ENCODE measurements around the gene C1RL. TPM values are rescaled to one million over a fixed set of nuclear protein-coding genes. Genes with fewer than 3 reads are reported as not detected.

C1RL gene
- total RNA-seq, 1 donor from 2014 or later, result 19.2 TPM

- ChIA-PET POLR2A (interaction anchor here (0.7 to 0.8 kb wide), 2 partner anchors 15 to 223 kb away, joined by 3 to 8 read pairs; partner anchors contain the start of gene SPSB2), CTCF (interaction anchor here (0.7 to 1.3 kb wide), 2 partner anchors 12 to 64 kb away, joined by 3 read pairs; no protein-coding TSS in a partner anchor)
- H3K4me3 Mint-ChIP-seq, result no peak overlapping the region
- H3K27me3 Mint-ChIP-seq, result no peaks in the 10 kb centered on the region
- no peaks in the 10 kb centered on the region for H3K9me3 Mint-ChIP-seq
- ATAC-seq (ENCODE audit: low read depth) (no peak), DNase-seq (no peak)
- TF ChIP-seq CTCF (IDR thresholded peaks at IDR 0.05), result no peak
- intact Hi-C loops (cut with micrococcal nuclease), result no loop called here
- H3K27ac Mint-ChIP-seq, result no peak overlapping the region
- peaks cover 8% of the 10 kb centered on the region for H3K4me1 Mint-ChIP-seq
- peaks cover 7% of the 10 kb centered on the region for H3K36me3 Mint-ChIP-seq (ENCODE audit: low read depth)
These were observed 12.7 kb downstream of the C1RL start for GRCh38 chr12:7096006-7096932.

GRCh38 chr12:7093892-7094291 lies 15.1 kb downstream of the C1RL start:
- H3K36me3 Mint-ChIP-seq (ENCODE audit: low read depth), result peaks cover 4% of the 10 kb centered on the region
- ChIA-PET POLR2A (interaction anchor here (1.1 to 1.4 kb wide), 3 partner anchors 15 to 150 kb away, joined by 3 to 6 read pairs (median 3); partner anchors contain the start of genes C12orf57, C1RL, LPCAT3 and RNU7-1), CTCF (interaction anchor here (1.0 to 2.2 kb wide), 6 partner anchors 9 to 224 kb away, joined by 4 to 7 read pairs (median 6); partner anchors contain the start of genes C12orf57 and RNU7-1)
- H3K9me3 Mint-ChIP-seq, result no peaks in the 10 kb centered on the region
- no peak overlapping the region for H3K4me3 Mint-ChIP-seq
- intact Hi-C loops (cut with micrococcal nuclease), result no loop called here
- peaks cover 8% of the 10 kb centered on the region for H3K4me1 Mint-ChIP-seq
- no peak overlapping the region for H3K27ac Mint-ChIP-seq
- no peaks in the 10 kb centered on the region for H3K27me3 Mint-ChIP-seq
- TF ChIP-seq CTCF (IDR thresholded peaks at IDR 0.05), result no peak
- ATAC-seq (ENCODE audit: low read depth) (no peak), DNase-seq (no peak)

DNA sequence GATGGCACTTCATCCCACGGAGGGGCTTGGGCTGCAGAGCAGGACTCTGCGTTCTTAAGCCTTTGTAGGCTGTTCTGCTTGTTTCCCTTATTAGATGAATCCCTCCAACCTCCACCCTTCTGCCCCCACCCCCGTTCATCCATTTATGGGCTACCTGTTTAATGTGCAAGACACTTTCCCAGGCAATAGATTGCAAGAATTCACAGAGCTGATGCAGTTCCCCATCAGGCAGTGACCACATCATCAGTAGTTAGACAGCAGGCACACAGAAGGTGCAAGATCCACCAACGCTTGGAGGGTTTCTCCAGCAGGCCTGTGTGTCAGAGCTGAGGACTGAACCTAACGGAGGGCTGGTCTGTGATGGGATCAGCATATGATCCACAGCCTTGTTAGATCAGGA lies 15.5 kb downstream of the C1RL start:
- no peak for TF ChIP-seq CTCF (IDR thresholded peaks at IDR 0.05)

GRCh38 chr12:7092986-7093460 lies 16.0 kb downstream of the C1RL start:
- ChIA-PET POLR2A (interaction anchor here (1.1 to 1.4 kb wide), 2 partner anchors 75 to 149 kb away, joined by 3 to 6 read pairs; partner anchors contain the start of genes C12orf57, LPCAT3 and RNU7-1), CTCF (interaction anchor here (1.0 to 2.2 kb wide), 6 partner anchors 10 to 223 kb away, joined by 4 to 7 read pairs (median 6); partner anchors contain the start of genes C12orf57 and RNU7-1)
- Mint-ChIP-seq H3K27ac (no peak overlapping the region), H3K4me1 (peaks cover 8% of the 10 kb centered on the region), H3K4me3 (no peak overlapping the region), H3K27me3 (no peaks in the 10 kb centered on the region), H3K36me3 (ENCODE audit: low read depth) (peaks cover 2% of the 10 kb centered on the region), H3K9me3 (no peaks in the 10 kb centered on the region)
- ATAC-seq (ENCODE audit: low read depth) (no peak), DNase-seq (no peak)
- intact Hi-C loops (cut with micrococcal nuclease), result loop anchor here (1.0 kb wide), 6 partner anchors 15 to 224 kb away; partner anchors contain the start of genes C12orf57 and LPCAT3
- no peak for TF ChIP-seq CTCF (IDR thresholded peaks at IDR 0.05)

More for the DNA sequence above, 15.5 kb downstream of the C1RL start:
- Mint-ChIP-seq H3K9me3 (no peaks in the 10 kb centered on the region), H3K27ac (no peak overlapping the region), H3K4me3 (no peak overlapping the region), H3K27me3 (no peaks in the 10 kb centered on the region), H3K36me3 (ENCODE audit: low read depth) (peaks cover 2% of the 10 kb centered on the region), H3K4me1 (peaks cover 8% of the 10 kb centered on the region)
- DNase-seq, result no peak
- ChIA-PET POLR2A (interaction anchor here (1.1 to 1.4 kb wide), 3 partner anchors 16 to 149 kb away, joined by 3 to 6 read pairs (median 3); partner anchors contain the start of genes C12orf57, C1RL, LPCAT3 and RNU7-1), CTCF (interaction anchor here (1.0 to 2.2 kb wide), 6 partner anchors 9 to 224 kb away, joined by 4 to 7 read pairs (median 6); partner anchors contain the start of genes C12orf57 and RNU7-1)
- ATAC-seq (ENCODE audit: low read depth), result no peak
- intact Hi-C loops (cut with micrococcal nuclease), result no loop called here

Data from activated B cell treated with CpG ODN at 0.5 μM for 24 hours (primary cell).